A549 (cell line): Measurements from ENCODE around the gene FAM89A. TPM values are rescaled to one million over a fixed set of nuclear protein-coding genes. Genes with fewer than 3 reads are reported as not detected.

ENCODE experiments used
- ATAC-seq, 2 experiments: fragments of 200-7000 bp in 1 of 2; fragments of >200 bp in 1 of 2; cut with Nextera tagmentation in 1 of 2; cut with Tn5 transposase in 1 of 2; 3 replicates each; pipeline versions ENCODE4 v1.8.0 to v1.9.1; 2018 to 2020; ENCODE audit warnings: mild to moderate bottlenecking in 1 of 2, moderate library complexity in 1 of 2
- CTCF ChIA-PET: fragments of 300-600 bp; sonication (Branson Sonifier 250); formaldehyde crosslinking; extraction: SDS; loops from one replicate; lab custom pipeline; 2021; ENCODE audit warnings: antibody characterized with exemption, inconsistent platforms; lab: Yijun Ruan, JAX
- POLR2A ChIA-PET: fragments of 350-600 bp; formaldehyde crosslinking; extraction: SDS; loops from one replicate; lab custom pipeline; 2021; ENCODE audit warnings: antibody characterized with exemption, inconsistent platforms; lab: Yijun Ruan, JAX
- DNase-seq, 2 experiments: peaks; one replicate each; pipeline versions ENCODE4 v3.0.0 to v3.0.0-alpha.2; 2011 to 2016; ENCODE audit warnings: low read depth in 1 of 2, low spot score in 1 of 2
- FAIRE-seq: peaks from 2 replicates; lab custom pipeline; 2011; peaks lifted over from hg19 to GRCh38; lab: Jason Lieb, UNC
- H3K27ac ChIP-seq, 2 experiments: fragments of >200 bp; sonication (Bioruptor Twin); formaldehyde crosslinking; 3 replicates each; pipeline ENCODE4 v1.5.1; 2016 to 2017
- H3K4me1 ChIP-seq: fragments of >200 bp; sonication (Bioruptor Twin); formaldehyde crosslinking; 3 replicates; pipeline ENCODE4 v1.6.1; 2016
- H3K4me2 ChIP-seq: fragments of >200 bp; sonication (Bioruptor Twin); formaldehyde crosslinking; 3 replicates; pipeline ENCODE4 v1.6.1; 2016
- H3K4me3 ChIP-seq: fragments of >200 bp; sonication (Bioruptor Twin); formaldehyde crosslinking; 3 replicates; pipeline ENCODE4 v1.5.1; 2016
- H3K9me3 ChIP-seq: fragments of >200 bp; sonication (Bioruptor Twin); formaldehyde crosslinking; 3 replicates; pipeline ENCODE4 v1.6.1; 2016
- CBX8 ChIP-seq: fragments of 200-600 bp; sonication (generic); IDR thresholded peaks from 2 replicates; pipeline ENCODE4 v1.6.1; 2016
- CHD4 ChIP-seq: fragments of 200-600 bp; sonication (generic); IDR thresholded peaks from 2 replicates; pipeline ENCODE4 v1.6.1; 2016; ENCODE audit warnings: antibody characterized with exemption, mild to moderate bottlenecking, borderline replicate concordance
- EHF ChIP-seq: fragments of 250-450 bp; sonication (Bioruptor Pico); IDR thresholded peaks from 2 replicates; pipeline ENCODE4 v1.5.0; 2020; ENCODE audit warnings: mild to moderate bottlenecking
- FOSL2 ChIP-seq, 2 experiments: fragments of 450-650 bp in 1 of 2; fragments of >200 bp in 1 of 2; sonication (Bioruptor Twin) in 1 of 2; formaldehyde crosslinking; IDR thresholded peaks; 2 replicates each; pipeline versions ENCODE4 v1.5.0 to v1.6.1; 2016 to 2020; ENCODE audit warnings: mild to moderate bottlenecking in 1 of 2, moderate library complexity in 1 of 2
- FOXS1 ChIP-seq: fragments of 250-450 bp; sonication (Bioruptor Pico); IDR thresholded peaks from 2 replicates; pipeline ENCODE4 v1.5.0; 2020; ENCODE audit warnings: mild to moderate bottlenecking, moderate library complexity
- GATA3 ChIP-seq: IDR thresholded peaks from 2 replicates; pipeline ENCODE4 v1.6.1; 2012; ENCODE audit warnings: borderline replicate concordance
- HEYL ChIP-seq: fragments of 250-450 bp; sonication (Bioruptor Pico); IDR thresholded peaks from 2 replicates; pipeline ENCODE4 v1.8.0; 2021; ENCODE audit warnings: mild to moderate bottlenecking, moderate library complexity
- HOXA7 ChIP-seq: fragments of 250-450 bp; sonication (Bioruptor Pico); IDR thresholded peaks from 2 replicates; pipeline ENCODE4 v1.5.0; 2020; ENCODE audit warnings: mild to moderate bottlenecking, moderate library complexity
- HOXB13 ChIP-seq: fragments of 250-450 bp; sonication (Bioruptor Pico); IDR thresholded peaks from 2 replicates; pipeline ENCODE4 v1.5.0; 2020; ENCODE audit warnings: low read depth, mild to moderate bottlenecking, moderate library complexity
- HOXB5 ChIP-seq: fragments of 250-450 bp; sonication (Bioruptor Pico); IDR thresholded peaks from 2 replicates; pipeline ENCODE4 v1.5.0; 2020; ENCODE audit warnings: mild to moderate bottlenecking, moderate library complexity
- JUN ChIP-seq, 2 experiments: fragments of >200 bp; sonication (Bioruptor Twin); formaldehyde crosslinking; IDR thresholded peaks; 2 replicates in 1 of 2; 3 replicates in 1 of 2; pipeline ENCODE4 v1.6.1; 2016 to 2017
- JUNB ChIP-seq: fragments of >200 bp; sonication (Bioruptor Twin); formaldehyde crosslinking; IDR thresholded peaks from 2 replicates; pipeline ENCODE4 v1.6.1; 2016
- KDM1A ChIP-seq: fragments of 200-600 bp; sonication (generic); IDR thresholded peaks from 2 replicates; pipeline ENCODE4 v1.6.1; 2016; ENCODE audit warnings: low read depth, mild to moderate bottlenecking
- KDM5A ChIP-seq: fragments of 200-600 bp; sonication (generic); IDR thresholded peaks from 2 replicates; pipeline ENCODE4 v1.6.1; 2016; ENCODE audit warnings: antibody characterized with exemption, mild to moderate bottlenecking
- RAD21 ChIP-seq, 2 experiments: fragments of >200 bp in 1 of 2; sonication (Bioruptor Twin) in 1 of 2; formaldehyde crosslinking in 1 of 2; IDR thresholded peaks in 1 of 2; conservative IDR thresholded peaks in 1 of 2; 2 replicates in 1 of 2; 3 replicates in 1 of 2; pipeline ENCODE4 v1.6.1; 2012 to 2018; ENCODE audit warnings: inconsistent platforms in 1 of 2
- RARB ChIP-seq: fragments of 250-450 bp; sonication (Bioruptor Pico); IDR thresholded peaks from 2 replicates; pipeline ENCODE4 v1.8.0; 2021; ENCODE audit warnings: mild to moderate bottlenecking, moderate library complexity
- RFX5 ChIP-seq: fragments of 450-650 bp; IDR thresholded peaks from 2 replicates; pipeline ENCODE4 v1.7.1; 2014; ENCODE audit warnings: antibody characterized with exemption, mild to moderate bottlenecking, moderate library complexity
- SMC3 ChIP-seq: fragments of >200 bp; sonication (Bioruptor Twin); formaldehyde crosslinking; IDR thresholded peaks from 3 replicates; pipeline ENCODE4 v1.6.1; 2018; ENCODE audit warnings: inconsistent platforms
- SREBF2 ChIP-seq: fragments of 450-650 bp; IDR thresholded peaks from 2 replicates; pipeline ENCODE4 v1.6.1; 2014; ENCODE audit warnings: mild to moderate bottlenecking, moderate library complexity
- TFCP2L1 ChIP-seq: fragments of 250-450 bp; sonication (Bioruptor Pico); IDR thresholded peaks from 2 replicates; pipeline ENCODE4 v1.5.0; 2021; ENCODE audit warnings: mild to moderate bottlenecking
- ZC3H11A ChIP-seq: fragments of 450-650 bp; IDR thresholded peaks from 2 replicates; pipeline ENCODE4 v1.6.1; 2014; ENCODE audit warnings: antibody characterized with exemption, mild to moderate bottlenecking
- ZFP36 ChIP-seq: fragments of 450-650 bp; IDR thresholded peaks from 2 replicates; pipeline ENCODE4 v1.6.1; 2014; ENCODE audit warnings: borderline replicate concordance; ENCODE audit not compliant: partially characterized antibody
- ZNF302 ChIP-seq: fragments of 250-450 bp; sonication (Bioruptor Pico); IDR thresholded peaks from 2 replicates; pipeline ENCODE4 v1.9.0; 2021; ENCODE audit warnings: inconsistent platforms, mild to moderate bottlenecking, moderate library complexity
- WGBS: methylation state at CpG from one replicate; pipeline ENCODE4 v1.1.6; 2017; ENCODE audit errors: missing lambda C conversion rate; 5-methylcytosine and 5-hydroxymethylcytosine counted together
- polyA plus RNA-seq, 4 experiments: library from polyadenylated mRNA; depleted of rRNA in 3 of 4; stranded (reverse); fragments of >200 nt; fragmentation: RNase III in 1 of 4; extraction: RNeasy Plus Mini Kit Qiagen cat#74134 plus additional on column Dnase treatment in 1 of 4; gene quantifications; 2 replicates in 3 of 4; 3 replicates in 1 of 4; pipeline ENCODE4 v1.2.3, GENCODE V29; 2011 to 2017
- TF ChIP-seq, protein P1 (sequence below): fragments of >200 bp; sonication (Bioruptor Twin); formaldehyde crosslinking; IDR thresholded peaks from 3 replicates; pipeline ENCODE4 v1.5.1; 2016
- TF ChIP-seq, protein P2 (sequence below): fragments of >200 bp; sonication (Bioruptor Twin); formaldehyde crosslinking; IDR thresholded peaks from 3 replicates; pipeline ENCODE4 v1.6.1; 2016
- TF ChIP-seq, protein P3 (sequence below): fragments of 450-650 bp; IDR thresholded peaks from 2 replicates; pipeline ENCODE4 v1.6.1; 2014; ENCODE audit warnings: antibody characterized with exemption

FAM89A gene
- polyA plus RNA-seq, 2 of the 4 experiments (the other 2 are of a cell fraction) = 13.3 to 25.3 TPM

DNA sequence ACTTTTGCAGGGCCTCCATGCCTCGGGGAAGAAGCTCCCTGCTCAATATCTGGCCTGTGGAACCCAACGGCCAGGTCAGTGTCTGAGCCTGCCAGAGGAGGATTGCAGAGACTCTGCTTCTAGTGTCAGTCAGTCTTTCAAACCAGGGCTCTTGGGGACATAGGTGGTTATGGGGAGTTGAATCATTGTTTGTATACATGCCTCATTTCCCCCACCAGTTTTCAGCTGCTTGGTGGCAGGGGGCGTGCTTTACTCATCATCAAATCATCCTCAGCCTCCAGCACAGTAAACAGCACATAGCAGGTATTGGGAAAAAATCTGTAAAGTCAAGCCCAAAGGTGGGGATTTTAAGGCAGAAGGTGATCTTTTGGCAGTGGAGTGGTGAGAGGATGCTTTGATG is 17.4 kb upstream of the FAM89A start:
- Histone ChIP-seq H3K4me2 (peak overlapping the region; percentile 76; the same call in 2 of the 3 replicates), H3K4me3 (no peak overlapping the region), H3K4me1 (peaks cover 48% of the 10 kb centered on the region), H3K9me3 (peaks cover 3% of the 10 kb centered on the region; the same call in 1 of the 3 replicates), H3K27ac (peak overlapping the region; percentile 64 to 88; a peak in 5 of 6 replicates)
- FAIRE-seq (no peak), ATAC-seq (no peak), DNase-seq (no peak)
- TF ChIP-seq FOSL2 (IDR thresholded peaks at IDR 0.05) (no peak), FOSL2 (CRISPR knock-in tag; IDR thresholded peaks at IDR 0.05) (no peak), GATA3 (no peak), RAD21 (conservative IDR thresholded peaks at IDR 0.05 in 1 of 2, IDR thresholded peaks at IDR 0.05 in 1 of 2) (peak in 1 of 2 experiments; percentile 26; a peak in 1 of 5 replicates), HEYL (CRISPR knock-in tag) (no peak), TFCP2L1 (CRISPR knock-in tag) (no peak), SMC3 (0 out of 3 replicates have a peak, but pooled peaks have one; percentile 33), HOXB13 (CRISPR knock-in tag) (no peak), SREBF2 (no peak), CHD4 (no peak)
- TF ChIP-seq, protein P1, sequence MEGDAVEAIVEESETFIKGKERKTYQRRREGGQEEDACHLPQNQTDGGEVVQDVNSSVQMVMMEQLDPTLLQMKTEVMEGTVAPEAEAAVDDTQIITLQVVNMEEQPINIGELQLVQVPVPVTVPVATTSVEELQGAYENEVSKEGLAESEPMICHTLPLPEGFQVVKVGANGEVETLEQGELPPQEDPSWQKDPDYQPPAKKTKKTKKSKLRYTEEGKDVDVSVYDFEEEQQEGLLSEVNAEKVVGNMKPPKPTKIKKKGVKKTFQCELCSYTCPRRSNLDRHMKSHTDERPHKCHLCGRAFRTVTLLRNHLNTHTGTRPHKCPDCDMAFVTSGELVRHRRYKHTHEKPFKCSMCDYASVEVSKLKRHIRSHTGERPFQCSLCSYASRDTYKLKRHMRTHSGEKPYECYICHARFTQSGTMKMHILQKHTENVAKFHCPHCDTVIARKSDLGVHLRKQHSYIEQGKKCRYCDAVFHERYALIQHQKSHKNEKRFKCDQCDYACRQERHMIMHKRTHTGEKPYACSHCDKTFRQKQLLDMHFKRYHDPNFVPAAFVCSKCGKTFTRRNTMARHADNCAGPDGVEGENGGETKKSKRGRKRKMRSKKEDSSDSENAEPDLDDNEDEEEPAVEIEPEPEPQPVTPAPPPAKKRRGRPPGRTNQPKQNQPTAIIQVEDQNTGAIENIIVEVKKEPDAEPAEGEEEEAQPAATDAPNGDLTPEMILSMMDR = 0 out of 3 replicates have a peak, but pooled peaks have one; percentile 7
- TF ChIP-seq, protein P2, sequence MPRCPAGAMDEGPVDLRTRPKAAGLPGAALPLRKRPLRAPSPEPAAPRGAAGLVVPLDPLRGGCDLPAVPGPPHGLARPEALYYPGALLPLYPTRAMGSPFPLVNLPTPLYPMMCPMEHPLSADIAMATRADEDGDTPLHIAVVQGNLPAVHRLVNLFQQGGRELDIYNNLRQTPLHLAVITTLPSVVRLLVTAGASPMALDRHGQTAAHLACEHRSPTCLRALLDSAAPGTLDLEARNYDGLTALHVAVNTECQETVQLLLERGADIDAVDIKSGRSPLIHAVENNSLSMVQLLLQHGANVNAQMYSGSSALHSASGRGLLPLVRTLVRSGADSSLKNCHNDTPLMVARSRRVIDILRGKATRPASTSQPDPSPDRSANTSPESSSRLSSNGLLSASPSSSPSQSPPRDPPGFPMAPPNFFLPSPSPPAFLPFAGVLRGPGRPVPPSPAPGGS = no peak
- POLR2A ChIA-PET = no interaction called here
- 48% methylated on average over 3 of the region's 3 CpGs for WGBS
- CTCF ChIA-PET = interaction anchor here (1.7 to 2.9 kb wide), 2 partner anchors 150 to 154 kb away, joined by 3 to 8 read pairs; no protein-coding TSS in a partner anchor

DNA sequence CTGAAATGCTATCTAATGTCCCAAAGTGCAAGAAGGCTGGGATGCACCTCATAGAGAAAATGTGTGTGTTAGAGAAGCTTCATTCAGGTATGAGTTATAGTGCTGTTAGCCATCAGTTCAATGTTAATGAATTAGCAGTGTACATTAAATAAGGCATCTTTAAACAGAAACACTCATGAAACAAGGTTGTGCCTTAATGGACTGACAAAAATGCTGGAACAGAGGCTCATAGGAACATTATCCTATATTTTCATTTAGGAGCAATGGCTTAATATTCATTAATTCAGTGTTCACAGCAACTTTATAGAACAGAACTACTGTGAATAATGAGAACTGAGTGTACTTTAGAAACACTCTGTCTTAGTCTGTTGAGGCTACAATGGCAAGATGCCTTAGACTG is 15.2 kb upstream of the FAM89A start:
- POLR2A ChIA-PET = no interaction called here
- no peak for TF ChIP-seq HOXB5 (CRISPR knock-in tag)
- no peak for TF ChIP-seq JUN (IDR thresholded peaks at IDR 0.05)
- no peak for TF ChIP-seq ZC3H11A
- TF ChIP-seq SMC3 = no peak
- TF ChIP-seq ZFP36 = no peak
- TF ChIP-seq KDM5A = no peak
- no peak for TF ChIP-seq KDM1A
- no peak for TF ChIP-seq FOXS1 (CRISPR knock-in tag)
- no peak for TF ChIP-seq RARB
- TF ChIP-seq CBX8 = no peak
- no peak for TF ChIP-seq RFX5
- no peak for TF ChIP-seq ZNF302 (CRISPR knock-in tag)
- TF ChIP-seq HOXB13 (CRISPR knock-in tag) = no peak
- no peak for TF ChIP-seq HOXA7 (CRISPR knock-in tag)
- no peak for TF ChIP-seq SREBF2
- TF ChIP-seq, protein P3, sequence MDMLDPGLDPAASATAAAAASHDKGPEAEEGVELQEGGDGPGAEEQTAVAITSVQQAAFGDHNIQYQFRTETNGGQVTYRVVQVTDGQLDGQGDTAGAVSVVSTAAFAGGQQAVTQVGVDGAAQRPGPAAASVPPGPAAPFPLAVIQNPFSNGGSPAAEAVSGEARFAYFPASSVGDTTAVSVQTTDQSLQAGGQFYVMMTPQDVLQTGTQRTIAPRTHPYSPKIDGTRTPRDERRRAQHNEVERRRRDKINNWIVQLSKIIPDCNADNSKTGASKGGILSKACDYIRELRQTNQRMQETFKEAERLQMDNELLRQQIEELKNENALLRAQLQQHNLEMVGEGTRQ = no peak
- no peak for TF ChIP-seq JUNB
- TF ChIP-seq EHF (CRISPR knock-in tag) = no peak

More for the DNA sequence above, 15.2 kb upstream of the FAM89A start:
- FAIRE-seq (peak; percentile 28), DNase-seq (no peak), ATAC-seq (no peak)
- no peak overlapping the region for H3K4me2 ChIP-seq
- H3K27ac ChIP-seq = no peak overlapping the region
- H3K4me1 ChIP-seq = peaks cover 45% of the 10 kb centered on the region
- H3K4me3 ChIP-seq = no peak overlapping the region
- H3K9me3 ChIP-seq = peaks cover 3% of the 10 kb centered on the region; the same call in 1 of the 3 replicates
- CTCF ChIA-PET = no interaction called here
